ENCODE measurements around the gene AMPD1.
A peak's percentile ranks its signal among the peaks of the same experiment; 100 is the strongest.

Gene AMPD1

GRCh38 chr1:114718661-114719423 lies 23.5 kb upstream of the AMPD1 start:
- Histone ChIP-seq H3K4me2 (ENCODE audit: low read depth, low read length) (no peak overlapping the region), H3K4me3 (ENCODE audit: low read length) (no peak overlapping the region), H3K79me2 (ENCODE audit: low read length) (peaks cover 23% of the 10 kb centered on the region), H3K27ac (ENCODE audit: low read length) (no peak overlapping the region), H2AFZ (ENCODE audit: low read length) (no peak overlapping the region), H3K9ac (ENCODE audit: low read length) (no peak overlapping the region), H4K20me1 (ENCODE audit: insufficient read depth, low read length) (no peaks in the 10 kb centered on the region), H3F3A (ENCODE audit: insufficient read depth, low read length) (peaks cover 10% of the 10 kb centered on the region; the same call in 1 of the 2 replicates), H3K9me3 (replicated peaks; ENCODE audit: insufficient read depth, low read length) (no peaks in the 10 kb centered on the region), H3K9me2 (replicated peaks; ENCODE audit: insufficient read depth, low read length) (no peaks in the 10 kb centered on the region), H3K36me3 (replicated peaks; ENCODE audit: insufficient read depth, low read length) (no peaks in the 10 kb centered on the region), H3K27me3 (replicated peaks; ENCODE audit: insufficient read depth, low read length) (no peaks in the 10 kb centered on the region), H3K4me1 (ENCODE audit: low read length) (no peaks in the 10 kb centered on the region)
- DNase-seq = no peak
- no peak for TF ChIP-seq EZH2 (optimal IDR thresholded peaks at IDR 0.05; ENCODE audit: low read depth, low read length)
- TF ChIP-seq EZH2phosphoT487 (IDR thresholded peaks at IDR 0.05; ENCODE audit: low read length) = no peak
- TF ChIP-seq CTCF (IDR thresholded peaks at IDR 0.05; ENCODE audit: low read length) = no peak

DNA sequence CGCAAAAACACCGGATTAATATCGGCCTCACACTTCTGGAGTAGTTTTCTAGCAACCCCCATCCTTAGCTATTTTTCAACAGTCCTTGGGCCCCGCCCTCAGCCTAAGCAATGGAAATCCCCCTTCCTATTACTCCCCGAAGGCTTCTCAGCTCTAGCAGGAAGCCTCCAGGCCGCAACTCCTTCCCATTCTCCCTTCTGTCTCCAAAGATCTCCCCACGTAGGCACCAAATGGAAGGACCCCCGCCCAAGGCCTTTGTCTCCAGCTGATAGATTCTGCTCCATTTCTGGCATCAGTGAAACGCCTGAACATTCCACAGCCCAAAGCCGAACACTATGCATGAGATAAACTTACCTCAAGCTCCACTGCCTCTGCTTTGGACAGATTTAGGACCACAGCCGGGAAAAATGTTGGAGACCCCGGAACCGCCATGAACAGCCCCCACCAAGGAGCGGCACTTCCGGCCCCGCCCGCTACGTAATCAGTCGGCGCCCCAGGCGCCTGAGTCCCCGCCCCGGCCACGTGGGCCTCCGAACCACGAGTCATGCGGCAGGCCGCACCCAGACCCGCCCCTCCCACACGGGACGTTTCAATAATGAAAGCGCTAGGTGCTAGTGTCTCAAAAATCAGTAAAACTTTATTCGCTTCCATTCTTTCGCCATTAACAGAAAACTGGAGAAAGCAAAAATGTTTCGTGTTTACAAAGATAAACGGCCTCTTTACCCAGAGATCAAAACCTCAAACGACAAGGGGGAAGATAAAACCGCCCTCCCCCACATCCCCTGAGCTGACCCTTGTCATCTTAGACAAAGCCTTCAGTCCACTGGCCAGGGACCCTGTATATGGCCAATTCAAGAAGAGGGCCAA lies 21.2 kb upstream of the AMPD1 start, which contains the start of gene NRAS:
Gene NRAS (minus strand): TSS at position 468 of the 867 bp plus-strand sequence. CDS start 611 bp downstream, outside the sequence.
- Histone ChIP-seq H3K36me3 (replicated peaks; ENCODE audit: insufficient read depth, low read length) (no peaks in the 10 kb centered on the region), H3F3A (ENCODE audit: insufficient read depth, low read length) (peaks cover 10% of the 10 kb centered on the region; the same call in 1 of the 2 replicates), H3K4me1 (ENCODE audit: low read length) (no peaks in the 10 kb centered on the region), H3K4me3 (ENCODE audit: low read length) (peak within 1 kb of the TSS; percentile 93), H3K27me3 (replicated peaks; ENCODE audit: insufficient read depth, low read length) (no peaks in the 10 kb centered on the region), H3K27ac (ENCODE audit: low read length) (peak within 1 kb of the TSS; percentile 93), H3K9me3 (replicated peaks; ENCODE audit: insufficient read depth, low read length) (no peaks in the 10 kb centered on the region), H4K20me1 (ENCODE audit: insufficient read depth, low read length) (no peaks in the 10 kb centered on the region), H3K9me2 (replicated peaks; ENCODE audit: insufficient read depth, low read length) (no peaks in the 10 kb centered on the region), H2AFZ (ENCODE audit: low read length) (no peak within 1 kb of the TSS), H3K4me2 (ENCODE audit: low read depth, low read length) (peak within 1 kb of the TSS; percentile 74), H3K9ac (ENCODE audit: low read length) (peak within 1 kb of the TSS; percentile 98), H3K79me2 (ENCODE audit: low read length) (peaks cover 45% of the 10 kb centered on the region)
- DNase-seq = peak; percentile 90
- TF ChIP-seq CTCF (IDR thresholded peaks at IDR 0.05; ENCODE audit: low read length) (no peak), EZH2 (optimal IDR thresholded peaks at IDR 0.05; ENCODE audit: low read depth, low read length) (no peak), EZH2phosphoT487 (IDR thresholded peaks at IDR 0.05; ENCODE audit: low read length) (no peak)

GRCh38 chr1:114715952-114716303 lies 20.6 kb upstream of the AMPD1 start:
- H3K4me3 ChIP-seq (ENCODE audit: low read length) = peak overlapping the region; percentile 93
- no peaks in the 10 kb centered on the region for H3K9me3 ChIP-seq (replicated peaks; ENCODE audit: insufficient read depth, low read length)
- no peak for DNase-seq
- H3K4me1 ChIP-seq (ENCODE audit: low read length) = no peaks in the 10 kb centered on the region
- H3K27me3 ChIP-seq (replicated peaks; ENCODE audit: insufficient read depth, low read length) = no peaks in the 10 kb centered on the region
- no peak for TF ChIP-seq CTCF (IDR thresholded peaks at IDR 0.05; ENCODE audit: low read length)
- TF ChIP-seq EZH2 (optimal IDR thresholded peaks at IDR 0.05; ENCODE audit: low read depth, low read length) = no peak
- TF ChIP-seq EZH2phosphoT487 (IDR thresholded peaks at IDR 0.05; ENCODE audit: low read length) = no peak
- peak overlapping the region; percentile 98 for H3K9ac ChIP-seq (ENCODE audit: low read length)
- no peaks in the 10 kb centered on the region for H4K20me1 ChIP-seq (ENCODE audit: insufficient read depth, low read length)
- H3K79me2 ChIP-seq (ENCODE audit: low read length) = peaks cover 47% of the 10 kb centered on the region
- H3K9me2 ChIP-seq (replicated peaks; ENCODE audit: insufficient read depth, low read length) = no peaks in the 10 kb centered on the region
- peak overlapping the region; percentile 74 for H3K4me2 ChIP-seq (ENCODE audit: low read depth, low read length)
- H3K27ac ChIP-seq (ENCODE audit: low read length) = peak overlapping the region; percentile 93
- H3K36me3 ChIP-seq (replicated peaks; ENCODE audit: insufficient read depth, low read length) = no peaks in the 10 kb centered on the region
- no peak overlapping the region for H2AFZ ChIP-seq (ENCODE audit: low read length)
- peaks cover 10% of the 10 kb centered on the region; the same call in 1 of the 2 replicates for H3F3A ChIP-seq (ENCODE audit: insufficient read depth, low read length)
